Activated naive CD4-positive, alpha-beta T cell (primary cell): ENCODE data around the gene RIPK3.
"Not testable (repeated sequence)": the region's sequence is repeated elsewhere in the genome, so short reads cannot be mapped to it uniquely, and the experiment has no call there.

Source experiments
- DNase-seq, 4 experiments: peaks; one replicate each; lab custom pipeline; 2025; lab: John Stamatoyannopoulos, UW

Gene RIPK3

DNA sequence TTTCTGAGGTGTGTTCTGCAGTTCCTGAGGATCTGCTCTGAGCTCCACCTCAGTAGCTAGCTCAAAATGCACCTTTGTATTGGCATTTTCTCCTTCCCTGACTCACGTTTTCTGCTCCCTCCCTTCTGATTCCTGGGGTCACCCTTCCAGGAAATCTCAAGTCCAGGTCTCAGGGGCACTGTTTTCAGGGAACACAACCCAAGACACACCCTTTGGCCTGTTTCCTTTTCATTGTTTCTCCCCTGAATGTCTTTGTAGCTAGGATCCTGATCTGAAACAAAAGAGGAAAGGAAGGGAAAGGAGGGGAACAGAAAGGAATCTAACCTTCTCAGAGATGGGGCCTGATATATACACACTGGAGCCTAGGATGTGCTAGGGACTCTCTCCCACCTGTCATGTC is 7.3 kb upstream of the RIPK3 start:
- DNase-seq = no peak

- no peak for DNase-seq
These were observed 4.2 kb upstream of the RIPK3 start for GRCh38 chr14:24343795-24344660.

GRCh38 chr14:24342889-24343288 is 3.1 kb upstream of the RIPK3 start:
- no peak for DNase-seq

DNA sequence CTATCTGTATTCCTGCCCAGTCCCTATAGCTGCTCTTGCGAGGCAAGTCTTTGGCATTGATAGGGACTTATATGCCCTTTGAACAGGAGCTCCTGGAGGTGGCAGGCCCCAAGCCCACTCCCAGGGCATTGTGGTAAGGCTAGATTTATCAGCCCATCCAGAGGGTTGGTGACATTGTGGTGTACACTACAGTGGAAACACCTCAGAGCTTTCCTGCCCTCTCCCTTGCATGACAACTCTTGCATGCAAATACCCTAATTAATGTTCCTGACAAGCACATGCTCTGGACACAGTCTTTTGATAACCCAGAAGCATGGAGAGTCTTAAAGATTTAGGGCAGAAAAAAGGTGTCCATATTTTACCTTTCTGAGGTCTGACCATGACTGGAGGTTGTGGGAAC is 815 bp upstream of the RIPK3 start:
- DNase-seq = no peak

- DNase-seq = no peak
These were observed 948 bp downstream of the RIPK3 start for GRCh38 chr14:24338843-24339242.

GRCh38 chr14:24337824-24338175 is 2.0 kb downstream of the RIPK3 start:
- no peak for DNase-seq

- DNase-seq = no peak
These were observed 2.5 kb downstream of the RIPK3 start for GRCh38 chr14:24337144-24337823.

- DNase-seq = no peak
These were observed 4.2 kb downstream of the RIPK3 start for GRCh38 chr14:24335461-24336171.

GRCh38 chr14:24334431-24335291 is 5.1 kb downstream of the RIPK3 start, which contains the start of gene ADCY4:
TSS of gene ADCY4 (minus strand) at chr14:24335071. CDS start at chr14:24334652, 419 bp downstream.
- peak in 1 of 4 experiments; percentile 16 for DNase-seq

GRCh38 chr14:24332268-24332993 is 7.4 kb downstream of the RIPK3 start:
- peak; percentile 32 to 68 (median 58) for DNase-seq

DNA sequence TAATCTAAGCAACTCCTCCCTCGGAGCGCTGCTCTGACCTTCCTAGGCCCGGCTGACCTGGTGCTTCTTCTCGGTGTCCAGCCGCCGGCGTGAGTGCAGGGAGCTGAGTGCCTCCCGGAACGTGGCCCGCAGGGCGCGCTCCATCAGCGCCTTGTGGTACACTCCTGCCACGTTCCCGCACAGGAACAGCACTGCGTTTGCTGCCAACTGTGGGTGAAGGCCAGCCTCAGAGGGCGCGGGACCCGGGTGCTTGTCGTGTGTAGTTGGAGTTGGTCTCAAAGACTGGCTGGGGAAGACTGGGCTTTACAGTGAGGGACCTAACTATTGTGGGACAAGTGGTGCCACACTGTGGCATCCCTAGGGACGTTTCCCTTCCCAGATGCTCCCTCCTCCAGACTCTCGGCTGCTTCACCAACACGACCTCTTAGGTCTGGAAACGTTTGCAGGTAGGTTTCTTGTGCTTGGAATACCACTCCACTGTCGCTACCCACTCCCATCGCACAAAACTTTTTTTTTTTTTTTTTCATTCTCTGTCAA is 8.0 kb downstream of the RIPK3 start:
- no peak for DNase-seq

- no peak for DNase-seq
These were observed 8.7 kb downstream of the RIPK3 start for GRCh38 chr14:24330973-24331674.

DNA sequence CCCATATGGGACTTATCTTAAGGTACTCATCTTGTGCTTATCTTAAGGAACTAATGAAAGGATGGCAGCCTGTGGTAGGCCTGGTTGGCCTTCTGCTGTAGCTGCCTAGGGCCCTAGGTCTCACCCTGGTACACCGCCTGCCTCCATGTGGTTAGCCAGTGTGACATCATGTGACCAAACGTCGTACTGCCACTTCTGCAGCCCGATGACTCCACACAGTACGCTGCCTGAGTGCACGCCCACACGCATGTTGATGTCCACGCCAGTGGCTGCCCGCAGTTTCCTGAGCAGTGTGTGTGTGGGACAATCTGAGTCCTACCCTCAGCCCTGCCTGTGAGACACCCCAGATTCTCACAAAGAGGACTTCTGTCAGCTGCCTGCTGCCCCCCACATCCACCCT is 10.1 kb downstream of the RIPK3 start:
- DNase-seq = peak in 1 of 4 experiments; percentile 18

GRCh38 chr14:24329073-24329663 is 10.6 kb downstream of the RIPK3 start:
- DNase-seq = no peak

DNA sequence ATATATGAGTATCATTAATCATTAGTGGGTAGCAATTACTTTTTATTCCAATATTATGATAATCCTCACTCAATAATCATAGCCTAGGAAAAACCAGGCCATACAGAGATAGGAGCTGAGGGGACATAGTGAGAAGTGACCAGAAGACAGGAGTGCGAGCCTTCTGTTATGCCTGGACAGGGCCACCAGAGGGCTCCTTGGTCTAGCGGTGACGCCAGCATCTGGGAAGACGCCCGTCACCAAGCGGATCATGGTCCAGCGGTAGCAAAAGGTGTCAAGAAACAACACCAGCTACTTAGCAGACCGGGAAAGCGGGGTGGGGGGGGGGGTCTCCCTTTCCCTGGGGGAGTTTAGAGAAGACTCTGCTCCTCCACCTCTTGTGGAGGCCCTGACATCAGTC is 11.9 kb downstream of the RIPK3 start:
- DNase-seq = not testable (repeated sequence)

DNA sequence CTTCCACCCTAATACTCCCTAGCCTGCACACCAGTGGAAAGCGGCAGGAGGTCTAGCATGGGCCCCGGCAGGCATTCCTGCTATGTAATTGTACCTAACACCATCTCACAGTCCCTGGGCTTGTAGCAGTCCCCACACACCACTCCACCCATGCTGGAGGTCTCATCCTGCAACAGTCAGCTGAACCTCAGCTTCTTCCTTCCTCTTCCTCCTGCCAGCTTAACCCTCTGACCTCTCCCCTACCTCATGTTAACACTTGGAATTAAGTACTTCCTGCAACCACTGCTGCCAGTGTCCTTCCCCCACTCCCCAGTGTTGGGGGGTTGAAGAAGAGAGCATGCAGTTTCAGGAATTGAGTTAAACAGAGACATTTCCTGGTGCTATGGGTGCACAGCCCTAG is 12.5 kb downstream of the RIPK3 start:
- DNase-seq = no peak

- no peak for DNase-seq
These were observed 13.8 kb downstream of the RIPK3 start for GRCh38 chr14:24325963-24326362.

- DNase-seq = no peak
These were observed 14.7 kb downstream of the RIPK3 start for GRCh38 chr14:24325041-24325530.

DNA sequence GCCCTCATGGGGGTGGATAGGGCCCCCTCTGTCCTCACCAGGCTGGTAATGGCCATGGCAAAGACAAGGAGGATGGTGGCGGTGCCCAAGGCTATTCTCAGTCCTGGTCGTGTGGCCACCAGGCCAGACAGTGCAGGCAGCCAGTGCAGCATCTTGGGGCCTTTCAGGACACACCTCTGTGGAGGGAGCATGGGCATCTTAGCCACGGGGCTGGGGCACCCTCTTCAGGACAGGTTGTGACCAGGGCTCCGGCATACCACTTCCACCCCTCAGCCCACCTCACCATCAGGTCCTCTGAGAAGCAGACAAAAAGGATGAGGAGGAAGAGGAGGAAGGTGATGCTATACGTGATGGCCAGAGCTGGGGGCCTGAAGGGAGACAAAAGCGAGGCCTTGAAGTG is 15.8 kb downstream of the RIPK3 start:
- DNase-seq = no peak

DNA sequence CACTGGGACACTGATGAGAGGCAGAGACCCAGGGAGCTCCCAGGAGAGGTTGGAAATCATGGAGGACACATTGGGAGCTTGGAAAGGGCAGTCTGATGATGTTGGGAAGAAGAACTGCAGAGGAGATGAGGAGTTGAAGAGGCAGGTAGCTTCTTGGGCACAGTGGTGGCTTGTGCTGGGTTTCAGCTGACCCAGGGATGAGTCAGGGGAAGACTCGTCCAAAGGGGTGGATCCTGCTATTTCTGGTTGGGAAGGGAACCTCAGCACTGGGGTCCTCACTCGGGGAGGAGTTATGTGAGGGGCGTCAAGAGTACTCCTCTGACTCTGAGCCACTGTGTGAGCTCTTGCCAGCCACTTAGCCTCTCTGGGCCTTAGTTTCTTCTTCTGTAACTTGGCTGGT is 16.4 kb downstream of the RIPK3 start:
- DNase-seq = no peak
